Prostate gland (tissue), 2 donors: ENCODE results near the gene PHTF2.

Experiments used
- POLR2A ChIP-seq: fragments of 450-650 bp; IDR thresholded peaks from one replicate; pipeline ENCODE4 v1.6.1; 2016; ENCODE audit warnings: antibody characterized with exemption, mild to moderate bottlenecking
- TF ChIP-seq, protein P1 (sequence below), 4 experiments: fragments of 200-600 bp in 2 of 4; fragments of 450-650 bp in 2 of 4; sonication (generic) in 2 of 4; IDR thresholded peaks; 1 replicate in 3 of 4; 2 replicates in 1 of 4; pipeline ENCODE4 v1.5.1; 2016 to 2019; ENCODE audit warnings: antibody characterized with exemption in 4 of 4, mild to moderate bottlenecking in 2 of 4, moderate library complexity in 2 of 4

- TF ChIP-seq, protein P1, sequence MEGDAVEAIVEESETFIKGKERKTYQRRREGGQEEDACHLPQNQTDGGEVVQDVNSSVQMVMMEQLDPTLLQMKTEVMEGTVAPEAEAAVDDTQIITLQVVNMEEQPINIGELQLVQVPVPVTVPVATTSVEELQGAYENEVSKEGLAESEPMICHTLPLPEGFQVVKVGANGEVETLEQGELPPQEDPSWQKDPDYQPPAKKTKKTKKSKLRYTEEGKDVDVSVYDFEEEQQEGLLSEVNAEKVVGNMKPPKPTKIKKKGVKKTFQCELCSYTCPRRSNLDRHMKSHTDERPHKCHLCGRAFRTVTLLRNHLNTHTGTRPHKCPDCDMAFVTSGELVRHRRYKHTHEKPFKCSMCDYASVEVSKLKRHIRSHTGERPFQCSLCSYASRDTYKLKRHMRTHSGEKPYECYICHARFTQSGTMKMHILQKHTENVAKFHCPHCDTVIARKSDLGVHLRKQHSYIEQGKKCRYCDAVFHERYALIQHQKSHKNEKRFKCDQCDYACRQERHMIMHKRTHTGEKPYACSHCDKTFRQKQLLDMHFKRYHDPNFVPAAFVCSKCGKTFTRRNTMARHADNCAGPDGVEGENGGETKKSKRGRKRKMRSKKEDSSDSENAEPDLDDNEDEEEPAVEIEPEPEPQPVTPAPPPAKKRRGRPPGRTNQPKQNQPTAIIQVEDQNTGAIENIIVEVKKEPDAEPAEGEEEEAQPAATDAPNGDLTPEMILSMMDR (IDR thresholded peaks at IDR 0.05): no peak
- no peak for TF ChIP-seq POLR2A
Observed at GRCh38 chr7:77954773-77955555, 156.4 kb downstream of the PHTF2 start.
